NT2/D1 (cell line): ENCODE measurements around the gene NKX2-8.

ENCODE experiments used
- DNase-seq: peaks from one replicate; pipeline ENCODE4 v3.0.0-alpha.2; 2011; ENCODE audit warnings: low read depth, low spot score
- H3K27me3 ChIP-seq: 2 replicates; pipeline ENCODE4 v1.6.0; 2011; ENCODE audit warnings: mild to moderate bottlenecking; ENCODE audit not compliant: insufficient read length, insufficient read depth
- H3K36me3 ChIP-seq: 2 replicates; pipeline ENCODE4 v1.6.1; 2011; ENCODE audit warnings: mild to moderate bottlenecking, low read length, mixed read lengths; ENCODE audit not compliant: insufficient read depth, insufficient read length
- H3K4me1 ChIP-seq: 2 replicates; pipeline ENCODE4 v1.5.1; 2011; ENCODE audit not compliant: insufficient read depth, insufficient read length
- H3K4me3 ChIP-seq: 2 replicates; pipeline ENCODE4 v1.5.1; 2011; ENCODE audit warnings: low read depth; ENCODE audit not compliant: insufficient read length
- H3K9ac ChIP-seq: 2 replicates; pipeline ENCODE4 v1.6.0; 2011; ENCODE audit warnings: low read depth; ENCODE audit not compliant: insufficient read length
- H3K9me3 ChIP-seq: 2 replicates; pipeline ENCODE4 v1.5.1; 2011; ENCODE audit warnings: mild to moderate bottlenecking, low read length; ENCODE audit not compliant: insufficient read depth
- SUZ12 ChIP-seq: IDR thresholded peaks from 2 replicates; pipeline ENCODE4 v1.6.1; 2011; ENCODE audit not compliant: insufficient read length, insufficient read depth; ENCODE audit errors: extremely low read depth
- YY1 ChIP-seq: IDR thresholded peaks from 2 replicates; pipeline ENCODE4 v1.6.1; 2011; ENCODE audit not compliant: insufficient read length, insufficient read depth
- ZNF274 ChIP-seq: IDR thresholded peaks from 2 replicates; pipeline ENCODE4 v1.6.1; 2011; ENCODE audit warnings: mild to moderate bottlenecking, low read depth, low read length

NKX2-8 gene

DNA sequence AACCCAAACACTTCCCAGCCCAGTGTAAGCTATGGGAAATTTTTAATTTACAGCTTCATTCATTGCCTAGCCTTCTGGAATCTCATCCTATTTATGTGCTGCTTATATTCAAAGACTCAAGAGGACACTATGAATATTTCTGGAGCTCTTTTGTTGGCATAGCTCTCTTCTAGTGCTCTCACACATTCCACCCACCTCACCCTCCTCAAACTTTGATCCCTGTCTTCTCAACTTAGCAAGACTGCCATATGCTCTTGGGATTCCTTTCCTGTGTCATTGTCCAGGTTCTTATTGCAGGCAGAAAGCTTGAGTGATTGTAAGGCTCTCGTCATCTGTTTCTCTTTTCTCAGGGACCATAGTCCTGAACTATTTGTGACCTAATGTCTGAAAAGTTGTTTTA lies 44.4 kb downstream of the NKX2-8 start:
- Histone ChIP-seq H3K9ac (no peak overlapping the region), H3K27me3 (no peaks in the 10 kb centered on the region), H3K36me3 (no peaks in the 10 kb centered on the region), H3K4me1 (no peaks in the 10 kb centered on the region), H3K9me3 (no peaks in the 10 kb centered on the region), H3K4me3 (no peak overlapping the region)
- no peak for DNase-seq
- no peak for TF ChIP-seq YY1
- no peak for TF ChIP-seq SUZ12
- TF ChIP-seq ZNF274, result no peak
